ENCODE measurements around the gene EPB41L4A. TPM values are rescaled to one million over a fixed set of nuclear protein-coding genes. Genes with fewer than 3 reads are reported as not detected.

Gene EPB41L4A
- total RNA-seq, 4 donors from 2014 or later: 10.1 to 32.9 (median 11.6) TPM

- no peaks in the 10 kb centered on the region for H3K36me3 ChIP-seq
- no peaks in the 10 kb centered on the region for H3K9me3 ChIP-seq
- H3K27me3 ChIP-seq: no peaks in the 10 kb centered on the region
- in situ Hi-C loops (cut with MboI; ENCODE audit: low pct_ligation_motif_present in 1 of 4, low pct_unique_long_range_greater_than_20kb in 1 of 4, low sequenced_read_pairs in 3 of 4) (no loop called here), intact Hi-C loops (cut with DNase I; ENCODE audit: low total_unique reads) (no loop called here)
- TF ChIP-seq POLR2AphosphoS5 (IDR thresholded peaks at IDR 0.05): no peak
- no peak for TF ChIP-seq EP300 (IDR thresholded peaks at IDR 0.05; ENCODE audit: low read depth)
- TF ChIP-seq CTCF (IDR thresholded peaks at IDR 0.05): no peak
- TF ChIP-seq POLR2A (IDR thresholded peaks at IDR 0.05): no peak
- DNase-seq: no peak
- H3K27ac ChIP-seq: no peak overlapping the region
- H3K4me3 ChIP-seq: no peak overlapping the region
- WGBS, 2 donors (ENCODE audit: low coverage in 1 of 2): 67 to 100% methylated on average over 1 of the region's 1 CpG
- peaks cover 0 to 22% (median 6%) of the 10 kb centered on the region in 4 donors for H3K4me1 ChIP-seq
Measured at GRCh38 chr5:112234000-112234399, 185.1 kb downstream of the EPB41L4A start.

GRCh38 chr5:112232667-112233066, 186.4 kb downstream of the EPB41L4A start:
- no peak overlapping the region for H3K4me3 ChIP-seq
- in situ Hi-C loops (cut with MboI; ENCODE audit: low pct_ligation_motif_present in 1 of 4, low pct_unique_long_range_greater_than_20kb in 1 of 4, low sequenced_read_pairs in 3 of 4) (no loop called here), intact Hi-C loops (cut with DNase I; ENCODE audit: low total_unique reads) (no loop called here)
- H3K36me3 ChIP-seq: no peaks in the 10 kb centered on the region
- no peaks in the 10 kb centered on the region for H3K9me3 ChIP-seq
- peak overlapping the region; percentile 18 to 61 (median 44) for H3K27ac ChIP-seq
- peaks cover 6 to 30% (median 11%) of the 10 kb centered on the region in 4 donors for H3K4me1 ChIP-seq
- TF ChIP-seq POLR2AphosphoS5 (IDR thresholded peaks at IDR 0.05) (peak in 1 of 3 donors; percentile 33), CTCF (IDR thresholded peaks at IDR 0.05) (no peak), POLR2A (IDR thresholded peaks at IDR 0.05) (no peak)
- H3K27me3 ChIP-seq: no peaks in the 10 kb centered on the region
- WGBS, 2 donors (ENCODE audit: low coverage in 1 of 2): 40 to 53% methylated on average over 1 of the region's 1 CpG
- peak; percentile 47 for DNase-seq

- peaks cover 6 to 30% (median 11%) of the 10 kb centered on the region in 4 donors for H3K4me1 ChIP-seq
- H3K9me3 ChIP-seq: no peaks in the 10 kb centered on the region
- no peak overlapping the region for H3K27ac ChIP-seq
- H3K27me3 ChIP-seq: no peaks in the 10 kb centered on the region
- H3K4me3 ChIP-seq: no peak overlapping the region
- no peaks in the 10 kb centered on the region for H3K36me3 ChIP-seq
- in situ Hi-C loops (cut with MboI; ENCODE audit: low pct_ligation_motif_present in 1 of 4, low pct_unique_long_range_greater_than_20kb in 1 of 4, low sequenced_read_pairs in 3 of 4): no loop called here
- intact Hi-C loops (cut with DNase I; ENCODE audit: low total_unique reads): no loop called here
- 68 to 78% methylated on average over 4 of the region's 4 CpGs for WGBS, 2 donors (ENCODE audit: low coverage in 1 of 2)
- no peak for DNase-seq
- TF ChIP-seq POLR2A (IDR thresholded peaks at IDR 0.05) (no peak), POLR2AphosphoS5 (IDR thresholded peaks at IDR 0.05) (no peak), EP300 (IDR thresholded peaks at IDR 0.05; ENCODE audit: low read depth) (no peak), CTCF (IDR thresholded peaks at IDR 0.05) (no peak)
Measured at GRCh38 chr5:112230606-112231005, 188.5 kb downstream of the EPB41L4A start.

GRCh38 chr5:112228667-112229066, 190.4 kb downstream of the EPB41L4A start:
- Histone ChIP-seq H3K4me1 (peaks cover 6 to 30% (median 11%) of the 10 kb centered on the region in 4 donors), H3K4me3 (no peak overlapping the region), H3K36me3 (no peaks in the 10 kb centered on the region), H3K9me3 (no peaks in the 10 kb centered on the region), H3K27me3 (no peaks in the 10 kb centered on the region), H3K27ac (peak overlapping the region; percentile 39 to 67 (median 51))
- DNase-seq: peak; percentile 88
- WGBS, 2 donors (ENCODE audit: low coverage in 1 of 2): 0 to 13% methylated on average over 2 of the region's 2 CpGs
- intact Hi-C loops (cut with DNase I; ENCODE audit: low total_unique reads): no loop called here
- TF ChIP-seq POLR2AphosphoS5 (IDR thresholded peaks at IDR 0.05): peak in 1 of 3 donors; percentile 59
- no peak for TF ChIP-seq POLR2A (IDR thresholded peaks at IDR 0.05)
- in situ Hi-C loops (cut with MboI; ENCODE audit: low pct_ligation_motif_present in 1 of 4, low pct_unique_long_range_greater_than_20kb in 1 of 4, low sequenced_read_pairs in 3 of 4): no loop called here

All from transverse colon (tissue), 4 donors.